Adrenal gland (tissue), 12 donors: ENCODE data around the gene RNF125. TPM values are rescaled to one million over a fixed set of nuclear protein-coding genes. Genes with fewer than 3 reads are reported as not detected.

ENCODE experiments used
- DNase-seq, 7 donors: peaks; one replicate each; pipeline ENCODE4 v3.0.0-alpha.2; 2019 to 2020
- H3K27ac ChIP-seq, 5 donors: fragments of 200-600 bp; sonication (generic) in 4 of 5; 1 replicate in 3 of 5; 2 replicates in 2 of 5; pipeline versions ENCODE4 v1.5.1 to v1.8.0; 2016 to 2020; ENCODE audit warnings: mild to moderate bottlenecking in 1 of 5
- H3K27me3 ChIP-seq: fragments of 200-600 bp; 2 replicates; pipeline ENCODE4 v1.8.0; 2021
- H3K36me3 ChIP-seq, 2 donors: fragments of 200-600 bp; replicated peaks in 1 of 2; 1 replicate in 1 of 2; 2 replicates in 1 of 2; pipeline versions ENCODE4 v1.5.1 to v1.8.0; 2018 to 2022
- H3K4me1 ChIP-seq, 2 donors: fragments of 200-600 bp; replicated peaks in 1 of 2; 1 replicate in 1 of 2; 2 replicates in 1 of 2; pipeline versions ENCODE4 v1.5.1 to v1.8.0; 2018 to 2021
- H3K4me3 ChIP-seq, 4 donors: fragments of 200-600 bp; sonication (generic) in 3 of 4; one replicate each; pipeline ENCODE4 v1.5.1; 2016 to 2018
- H3K9me3 ChIP-seq, 3 donors: fragments of 200-600 bp; sonication (generic) in 1 of 3; replicated peaks in 1 of 3; 1 replicate in 2 of 3; 2 replicates in 1 of 3; pipeline versions ENCODE4 v1.5.1 to v1.8.0; 2016 to 2021
- POLR2A ChIP-seq, 2 donors: fragments of 450-650 bp; IDR thresholded peaks; one replicate each; pipeline ENCODE4 v1.6.1; 2017; ENCODE audit warnings: antibody characterized with exemption in 2 of 2, mild to moderate bottlenecking in 2 of 2, moderate library complexity in 1 of 2
- WGBS, 4 donors: extraction: QIAGEN DNeasy Blood & Tissue Kit in 2 of 4; methylation state at CpG; one replicate each; pipeline versions ENCODE4 v1.1.5 to v1.1.7; 2013 to 2017; 5-methylcytosine and 5-hydroxymethylcytosine counted together
- intact Hi-C, 2 donors: fragments of 100-400 bp; cut with DNase I; formaldehyde crosslinking; loops; one replicate each; pipeline versions ENCODE4 v1.14.1 to v1.15.0; 2022 to 2023
- polyA plus RNA-seq, 3 donors: library from polyadenylated mRNA; stranded (reverse); fragments of 200-250 nt in 2 of 3; fragments of 350-450 nt in 1 of 3; fragmentation: Illumina TruSeq in 1 of 3; extraction: RNeasy Lipid Tissue Mini Kit (QIAGEN cat#74804) in 1 of 3; gene quantifications; one replicate each; pipeline ENCODE4 v1.2.3, GENCODE V29; 2013 to 2014
- total RNA-seq, 9 donors: library from RNA; depleted of rRNA in 4 of 9; stranded (reverse); fragments of >200 nt in 4 of 9; fragments of 120-200 nt in 1 of 9; fragmentation: NEBNext Ultra II Directional in 1 of 9; extraction: Animal tissue kit (Norgen Biotek cat#: 25700) in 1 of 9; gene quantifications; one replicate each; pipeline versions ENCODE4 v1.1.0 to v1.2.4, GENCODE V29; 2013 to 2023
- TF ChIP-seq, protein P1 (sequence below), 6 experiments: fragments of 450-650 bp in 4 of 6; fragments of 200-600 bp in 2 of 6; sonication (generic) in 1 of 6; IDR thresholded peaks; 1 replicate in 5 of 6; 2 replicates in 1 of 6; pipeline versions ENCODE4 v1.5.1 to v1.8.0; 2016 to 2021; ENCODE audit warnings: antibody characterized with exemption in 6 of 6, mild to moderate bottlenecking in 2 of 6, moderate library complexity in 1 of 6
- donor health status: healthy with polysubstance abuse.
- donor health status: Bipolar disorder and iron deficiency.
- donor health status: DM: yes; HTN: yes; CAD: no.
- donor health status: DM: no; HTN: no; CAD: no.
- donor health status: DM: no; HTN: no; CAD: no.
- donor health status: DM: yes; HTN: yes; CAD: no.

Gene RNF125
- total and polyA plus RNA-seq, 12 donors, result 0.44 to 7.9 (median 2.0) TPM

DNA sequence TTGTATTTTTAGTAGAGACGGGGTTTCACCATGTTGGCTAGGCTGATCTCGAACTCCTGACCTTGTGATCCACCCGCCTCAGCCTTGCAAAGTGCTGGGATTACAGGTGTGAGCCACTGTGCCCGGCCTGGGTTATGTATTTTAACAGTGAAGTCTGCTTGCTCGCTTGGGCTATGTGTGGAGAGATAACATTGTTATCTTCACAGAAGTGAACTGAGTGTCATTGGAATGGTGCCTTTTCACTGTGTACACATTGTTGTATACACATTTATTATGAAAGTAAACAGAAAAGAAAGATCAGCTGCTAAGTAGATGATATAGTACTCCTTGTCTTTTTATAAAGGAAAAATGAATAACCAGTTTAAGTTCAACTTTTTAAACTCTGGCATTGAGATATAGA lies 103.4 kb downstream of the RNF125 start:
- H3K4me3 ChIP-seq, result no peak overlapping the region
- WGBS, 4 donors, result 89 to 94% (median 91%) methylated on average over 5 of the region's 5 CpGs

More for the DNA sequence above, 103.4 kb downstream of the RNF125 start:
- Histone ChIP-seq H3K4me1 (no peaks in the 10 kb centered on the region), H3K27ac (no peak overlapping the region), H3K36me3 (peaks cover 0 to 24% of the 10 kb centered on the region in 2 donors), H3K9me3 (no peaks in the 10 kb centered on the region), H3K27me3 (no peaks in the 10 kb centered on the region)
- DNase-seq, result no peak
- intact Hi-C loops, result no loop called here
- TF ChIP-seq, protein P1, sequence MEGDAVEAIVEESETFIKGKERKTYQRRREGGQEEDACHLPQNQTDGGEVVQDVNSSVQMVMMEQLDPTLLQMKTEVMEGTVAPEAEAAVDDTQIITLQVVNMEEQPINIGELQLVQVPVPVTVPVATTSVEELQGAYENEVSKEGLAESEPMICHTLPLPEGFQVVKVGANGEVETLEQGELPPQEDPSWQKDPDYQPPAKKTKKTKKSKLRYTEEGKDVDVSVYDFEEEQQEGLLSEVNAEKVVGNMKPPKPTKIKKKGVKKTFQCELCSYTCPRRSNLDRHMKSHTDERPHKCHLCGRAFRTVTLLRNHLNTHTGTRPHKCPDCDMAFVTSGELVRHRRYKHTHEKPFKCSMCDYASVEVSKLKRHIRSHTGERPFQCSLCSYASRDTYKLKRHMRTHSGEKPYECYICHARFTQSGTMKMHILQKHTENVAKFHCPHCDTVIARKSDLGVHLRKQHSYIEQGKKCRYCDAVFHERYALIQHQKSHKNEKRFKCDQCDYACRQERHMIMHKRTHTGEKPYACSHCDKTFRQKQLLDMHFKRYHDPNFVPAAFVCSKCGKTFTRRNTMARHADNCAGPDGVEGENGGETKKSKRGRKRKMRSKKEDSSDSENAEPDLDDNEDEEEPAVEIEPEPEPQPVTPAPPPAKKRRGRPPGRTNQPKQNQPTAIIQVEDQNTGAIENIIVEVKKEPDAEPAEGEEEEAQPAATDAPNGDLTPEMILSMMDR (IDR thresholded peaks at IDR 0.05), result no peak
- no peak for TF ChIP-seq POLR2A (IDR thresholded peaks at IDR 0.05)

Other genes starting within 250 kb of the RNF125 start
- 10 to 100 TPM; 24.6 to 69.6 (median 45.7) TPM for gene TRAPPC8, start 75.7 kb upstream of the RNF125 start, total RNA-seq
- gene TRAPPC8, start 75.7 kb upstream of the RNF125 start, polyA plus RNA-seq, result 10 to 100 TPM; 12.8 to 40.0 (median 13.1) TPM
- gene RNF138, start 73.0 kb downstream of the RNF125 start, total RNA-seq, result 10 to 100 TPM in 8 of 9 donors, 1 to 10 TPM in 1; 5.8 to 41.6 (median 16.7) TPM
- gene RNF138, start 73.0 kb downstream of the RNF125 start, polyA plus RNA-seq, result 10 to 100 TPM in 1 of 3 donors, 1 to 10 TPM in 2; 5.2 to 10.0 (median 6.9) TPM
- gene MEP1B, start 171.2 kb downstream of the RNF125 start, total RNA-seq, result not detected
- gene MEP1B, start 171.2 kb downstream of the RNF125 start, polyA plus RNA-seq, result not detected